Brain microvascular endothelial cell (primary cell): ENCODE results near the gene MTG1.

Experiments used
- DNase-seq: peaks from one replicate; pipeline ENCODE4 v3.0.0-alpha.2; 2020
- H3K27ac ChIP-seq: fragments of 250-450 bp; sonication (Bioruptor Pico); 2 replicates; pipeline ENCODE4 v1.5.1; 2020; ENCODE audit warnings: mild to moderate bottlenecking, moderate library complexity
- H3K27me3 ChIP-seq: fragments of 250-450 bp; sonication (Bioruptor Pico); replicated peaks from 2 replicates; pipeline ENCODE4 v1.5.1; 2020; ENCODE audit warnings: mild to moderate bottlenecking
- H3K36me3 ChIP-seq: fragments of 250-450 bp; sonication (Bioruptor Pico); replicated peaks from 2 replicates; pipeline ENCODE4 v1.5.1; 2020; ENCODE audit warnings: mild to moderate bottlenecking
- H3K4me3 ChIP-seq: 2 replicates; pipeline ENCODE4 v1.5.1; 2011; ENCODE audit warnings: low read depth, mild to moderate bottlenecking, control low read depth, low read length, moderate library complexity
- in situ Hi-C: cut with HindIII; loops from 2 replicates; pipeline ENCODE4 v1.10.0; 2017; ENCODE audit warnings: low sequenced_read_pairs, low pct_ligation_motif_present
- TF ChIP-seq, protein P1 (sequence below): IDR thresholded peaks from 2 replicates; pipeline ENCODE4 v1.5.1; 2011; ENCODE audit warnings: low read depth, mild to moderate bottlenecking, moderate library complexity, low read length, control low read depth, inconsistent platforms; ENCODE audit errors: missing control alignments

MTG1 gene

DNA sequence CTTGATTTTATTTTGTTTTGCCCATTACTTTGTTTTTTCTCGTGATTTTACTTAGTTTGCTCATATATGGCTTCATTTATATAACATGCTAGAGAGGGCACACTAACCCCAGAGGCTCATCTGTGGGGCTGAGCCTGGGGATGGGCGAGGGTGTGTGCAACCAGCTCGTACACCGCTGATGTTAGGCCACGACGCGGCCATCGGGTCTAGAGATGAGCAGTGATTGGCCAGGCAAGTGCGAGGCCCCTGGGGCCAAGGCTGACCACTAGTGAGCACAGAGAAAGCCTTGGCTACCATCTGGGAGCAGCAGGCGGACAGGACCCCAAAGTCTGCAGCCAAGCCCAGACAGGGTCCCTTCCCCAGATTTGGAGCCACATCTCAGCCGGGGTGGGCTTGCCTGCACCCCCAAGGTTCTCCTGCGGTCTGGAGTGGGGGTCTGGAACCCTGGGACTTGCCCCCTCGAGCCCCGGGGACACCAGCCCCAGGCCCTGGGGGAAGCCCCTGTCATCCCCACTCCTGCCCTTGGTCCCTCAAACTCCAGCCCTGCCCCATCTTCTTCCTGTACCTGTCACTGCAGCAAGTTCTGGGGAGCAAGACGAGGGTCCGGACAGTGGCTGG lies 39.9 kb upstream of the MTG1 start:
- H3K27ac ChIP-seq: no peak overlapping the region
- in situ Hi-C loops: no loop called here

DNA sequence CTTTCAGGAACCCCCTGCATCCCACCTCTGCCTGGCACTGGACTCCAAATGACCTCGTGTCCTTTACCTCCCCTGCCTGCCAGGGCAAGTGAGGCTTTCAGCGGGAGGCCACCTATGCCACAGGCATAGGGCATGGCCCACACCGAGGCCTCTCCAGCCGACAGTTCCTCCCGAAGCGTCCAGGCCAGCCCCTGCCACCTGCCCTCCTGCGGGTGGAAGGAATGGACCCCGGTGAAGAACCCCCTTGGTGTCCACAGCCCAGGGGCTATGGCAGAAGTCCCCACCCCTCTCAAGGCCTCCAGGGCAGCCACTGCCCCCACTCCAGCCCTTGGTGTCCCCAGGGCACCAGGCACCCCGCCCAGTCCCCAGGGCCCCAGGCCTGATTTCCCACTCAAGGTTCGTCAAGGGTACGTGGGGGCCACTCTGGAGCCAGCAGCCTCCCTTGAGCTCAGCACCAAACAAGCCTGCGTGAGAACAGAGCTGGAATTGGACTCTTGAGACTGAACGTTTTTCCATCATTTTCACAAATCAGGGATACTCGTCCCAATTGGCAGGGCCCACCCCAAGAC lies 39.2 kb upstream of the MTG1 start:
- in situ Hi-C loops: no loop called here
- no peaks in the 10 kb centered on the region for H3K36me3 ChIP-seq
- H3K27ac ChIP-seq: no peak overlapping the region
- H3K4me3 ChIP-seq: no peak overlapping the region
- no peaks in the 10 kb centered on the region for H3K27me3 ChIP-seq
- no peak for DNase-seq
- TF ChIP-seq, protein P1, sequence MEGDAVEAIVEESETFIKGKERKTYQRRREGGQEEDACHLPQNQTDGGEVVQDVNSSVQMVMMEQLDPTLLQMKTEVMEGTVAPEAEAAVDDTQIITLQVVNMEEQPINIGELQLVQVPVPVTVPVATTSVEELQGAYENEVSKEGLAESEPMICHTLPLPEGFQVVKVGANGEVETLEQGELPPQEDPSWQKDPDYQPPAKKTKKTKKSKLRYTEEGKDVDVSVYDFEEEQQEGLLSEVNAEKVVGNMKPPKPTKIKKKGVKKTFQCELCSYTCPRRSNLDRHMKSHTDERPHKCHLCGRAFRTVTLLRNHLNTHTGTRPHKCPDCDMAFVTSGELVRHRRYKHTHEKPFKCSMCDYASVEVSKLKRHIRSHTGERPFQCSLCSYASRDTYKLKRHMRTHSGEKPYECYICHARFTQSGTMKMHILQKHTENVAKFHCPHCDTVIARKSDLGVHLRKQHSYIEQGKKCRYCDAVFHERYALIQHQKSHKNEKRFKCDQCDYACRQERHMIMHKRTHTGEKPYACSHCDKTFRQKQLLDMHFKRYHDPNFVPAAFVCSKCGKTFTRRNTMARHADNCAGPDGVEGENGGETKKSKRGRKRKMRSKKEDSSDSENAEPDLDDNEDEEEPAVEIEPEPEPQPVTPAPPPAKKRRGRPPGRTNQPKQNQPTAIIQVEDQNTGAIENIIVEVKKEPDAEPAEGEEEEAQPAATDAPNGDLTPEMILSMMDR: no peak

More for the DNA sequence above, 39.9 kb upstream of the MTG1 start:
- Histone ChIP-seq H3K27me3 (no peaks in the 10 kb centered on the region), H3K4me3 (no peak overlapping the region), H3K36me3 (no peaks in the 10 kb centered on the region)
- TF ChIP-seq, protein P1: no peak
- DNase-seq: no peak

DNA sequence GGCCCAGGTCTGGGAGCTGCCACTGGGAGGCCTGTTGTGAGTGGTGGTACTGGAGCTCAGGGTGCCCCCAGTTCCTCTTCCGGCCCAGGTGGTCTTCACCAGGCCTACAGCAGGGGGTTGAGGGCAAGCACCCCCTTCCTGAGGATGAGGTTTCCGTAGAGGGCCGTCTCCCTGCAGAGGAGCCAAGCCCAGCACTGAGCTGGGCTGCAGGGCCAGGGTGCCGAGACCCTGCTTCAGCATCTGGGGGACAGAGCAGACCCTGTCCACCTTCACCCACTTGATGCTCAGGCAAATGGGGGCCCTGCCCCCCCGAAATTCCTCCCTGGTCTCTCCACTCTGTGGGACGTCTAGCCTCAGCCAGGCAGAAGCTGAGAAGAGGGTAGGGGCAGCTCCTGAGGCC lies 38.7 kb upstream of the MTG1 start:
- no peak overlapping the region for H3K4me3 ChIP-seq
- H3K36me3 ChIP-seq: no peaks in the 10 kb centered on the region
- no peaks in the 10 kb centered on the region for H3K27me3 ChIP-seq
- no peak overlapping the region for H3K27ac ChIP-seq
- TF ChIP-seq, protein P1: no peak
- no peak for DNase-seq
- in situ Hi-C loops: no loop called here

DNA sequence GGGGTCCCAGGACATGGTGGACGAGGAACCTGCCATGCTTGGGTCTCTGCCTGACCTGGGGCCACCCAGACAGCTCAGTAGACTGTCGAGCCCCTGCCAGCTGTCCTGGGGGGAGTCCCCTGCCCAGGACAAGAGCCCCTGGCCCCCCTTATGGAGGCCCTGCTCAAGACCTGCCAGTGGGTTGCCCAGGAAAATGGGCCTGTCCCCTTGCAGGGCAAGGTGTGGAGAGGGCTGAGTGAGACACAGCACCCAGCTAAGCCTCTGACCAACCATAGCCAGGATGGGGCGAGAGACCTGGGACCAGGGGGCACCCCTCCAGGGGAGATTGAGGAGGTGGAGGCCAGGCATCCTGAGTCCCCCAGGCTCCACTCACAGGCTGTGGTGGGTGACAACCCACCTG lies 38.0 kb upstream of the MTG1 start:
- Histone ChIP-seq H3K27ac (no peak overlapping the region), H3K36me3 (no peaks in the 10 kb centered on the region), H3K27me3 (no peaks in the 10 kb centered on the region), H3K4me3 (no peak overlapping the region)
- no peak for DNase-seq
- TF ChIP-seq, protein P1: no peak
- in situ Hi-C loops: no loop called here

DNA sequence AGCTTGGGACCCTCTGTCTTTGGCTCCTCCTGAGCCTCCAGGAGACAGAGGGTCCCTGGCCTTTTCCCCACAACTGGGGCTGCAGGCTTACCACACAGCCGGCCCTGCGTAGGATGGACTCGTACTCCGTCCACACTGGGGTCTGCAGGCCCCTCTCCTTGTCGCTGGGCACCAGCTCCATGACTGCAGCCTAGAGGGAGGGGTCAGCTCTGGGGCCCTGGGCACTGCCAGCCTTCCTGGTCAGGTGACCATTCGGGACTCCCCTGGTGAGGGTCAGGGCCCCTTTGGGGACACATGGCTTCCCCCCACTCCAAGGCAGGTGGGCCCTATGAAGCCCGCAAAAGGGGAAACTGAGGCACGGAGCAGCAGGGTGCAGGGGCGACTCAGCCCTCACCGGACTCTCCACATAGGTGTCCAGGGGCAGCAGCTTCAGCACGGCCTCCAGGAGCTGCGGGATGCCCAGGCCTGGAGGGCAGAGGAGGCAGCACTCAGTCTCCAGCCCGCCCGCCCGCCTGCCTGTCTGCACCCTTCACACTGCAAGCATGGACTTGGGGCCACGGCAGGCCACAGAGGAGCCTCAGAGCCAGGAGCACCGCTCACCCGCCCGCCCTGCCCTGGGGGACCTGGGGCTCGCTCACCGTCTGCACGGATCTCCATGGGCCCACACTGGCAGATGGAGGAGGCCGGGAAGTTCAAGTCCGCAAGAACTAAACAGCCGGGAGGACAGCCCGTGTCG lies 37.2 kb upstream of the MTG1 start:
- Histone ChIP-seq H3K27ac (no peak overlapping the region), H3K27me3 (no peaks in the 10 kb centered on the region), H3K36me3 (no peaks in the 10 kb centered on the region), H3K4me3 (peak overlapping the region; percentile 56)
- no peak for DNase-seq
- TF ChIP-seq, protein P1: no peak
- in situ Hi-C loops: no loop called here
